Keratinocyte (primary cell): ENCODE measurements around the gene MOB3B. TPM values are rescaled to one million over a fixed set of nuclear protein-coding genes. Genes with fewer than 3 reads are reported as not detected.

Experiments used
- DNase-seq: peaks from one replicate; pipeline ENCODE4 v3.0.0-alpha.2; 2011; ENCODE audit warnings: low read depth, missing footprints, low spot score
- FAIRE-seq: peaks from 2 replicates; lab custom pipeline; 2011; peaks lifted over from hg19 to GRCh38; lab: Jason Lieb, UNC
- H2AFZ ChIP-seq: 2 replicates; pipeline ENCODE4 v1.6.0; 2012; ENCODE audit warnings: low read length, control low read depth, inconsistent platforms; ENCODE audit not compliant: control insufficient read depth
- H3K27ac ChIP-seq: 2 replicates; pipeline ENCODE4 v1.5.1; 2011; ENCODE audit warnings: low read length; ENCODE audit not compliant: control insufficient read depth, insufficient read depth
- H3K27me3 ChIP-seq: 3 replicates; pipeline ENCODE4 v1.6.0; 2011; ENCODE audit warnings: low read length; ENCODE audit not compliant: control insufficient read depth, insufficient read depth; ENCODE audit errors: extremely low read depth
- H3K36me3 ChIP-seq, 2 experiments: 2 replicates in 1 of 2; 3 replicates in 1 of 2; pipeline ENCODE4 v1.5.1; 2011; ENCODE audit warnings: low read length in 2 of 2, mild to moderate bottlenecking in 1 of 2; ENCODE audit not compliant: control insufficient read depth in 2 of 2, insufficient read depth in 2 of 2; ENCODE audit errors: extremely low read depth in 1 of 2
- H3K4me1 ChIP-seq: 3 replicates; pipeline ENCODE4 v1.5.1; 2011; ENCODE audit warnings: low read length; ENCODE audit not compliant: control insufficient read depth, insufficient read depth; ENCODE audit errors: extremely low read depth
- H3K4me2 ChIP-seq: 3 replicates; pipeline ENCODE4 v1.6.0; 2011; ENCODE audit warnings: low read depth, low read length; ENCODE audit not compliant: control insufficient read depth, insufficient read depth; ENCODE audit errors: extremely low read depth
- H3K4me3 ChIP-seq, 3 experiments: fragments of 200-600 bp in 1 of 3; sonication (generic) in 1 of 3; 2 replicates in 2 of 3; 3 replicates in 1 of 3; pipeline ENCODE4 v1.5.1; 2011 to 2016; ENCODE audit warnings: low read length in 3 of 3, mild to moderate bottlenecking in 3 of 3, control low read depth in 2 of 3, inconsistent platforms in 1 of 3, low read depth in 1 of 3, mixed read lengths in 1 of 3, mixed run types in 1 of 3, moderate library complexity in 1 of 3; ENCODE audit not compliant: control insufficient read depth in 2 of 3, insufficient read depth in 2 of 3; ENCODE audit errors: extremely low read depth in 1 of 3
- H3K79me2 ChIP-seq: 2 replicates; pipeline ENCODE4 v1.6.0; 2012; ENCODE audit warnings: low read length; ENCODE audit not compliant: control insufficient read depth, insufficient read depth
- H3K9ac ChIP-seq: 3 replicates; pipeline ENCODE4 v1.6.0; 2011; ENCODE audit warnings: low read length; ENCODE audit not compliant: control insufficient read depth, insufficient read depth; ENCODE audit errors: extremely low read depth
- H3K9me1 ChIP-seq: 3 replicates; pipeline ENCODE4 v1.6.0; 2011; ENCODE audit warnings: low read length; ENCODE audit not compliant: control insufficient read depth, insufficient read depth; ENCODE audit errors: extremely low read depth
- H3K9me3 ChIP-seq: 2 replicates; pipeline ENCODE4 v1.5.1; 2012; ENCODE audit warnings: low read depth, low read length; ENCODE audit not compliant: control insufficient read depth
- H4K20me1 ChIP-seq: 3 replicates; pipeline ENCODE4 v1.6.0; 2011; ENCODE audit warnings: low read length; ENCODE audit not compliant: control insufficient read depth, insufficient read depth; ENCODE audit errors: extremely low read depth
- EZH2 ChIP-seq: IDR thresholded peaks from one replicate; pipeline ENCODE4 v1.6.1; 2012; ENCODE audit warnings: inconsistent platforms, mild to moderate bottlenecking, low read length, moderate library complexity
- dilution Hi-C: fragments of 300-500 bp; cut with MboI; formaldehyde crosslinking; loops from one replicate; pipeline ENCODE4 v1.7.0; 2020; ENCODE audit warnings: low sequenced_read_pairs; ENCODE audit not compliant: extremely low pct_ligation_motif_present
- polyA plus RNA-seq, 5 experiments: library from polyadenylated mRNA; depleted of rRNA in 3 of 5; stranded (reverse) in 3 of 5; stranded (forward) in 1 of 5; unstranded in 1 of 5; fragments of >200 nt; gene quantifications; 1 replicate in 1 of 5; 2 replicates in 3 of 5; 3 replicates in 1 of 5; pipeline versions ENCODE4 v1.2.1 to v1.2.3, GENCODE V29; 2011 to 2012; ENCODE audit warnings: missing spikeins in 2 of 5, low read depth in 1 of 5, low replicate concordance in 1 of 5
- TF ChIP-seq, protein P1 (sequence below), 3 experiments: IDR thresholded peaks in 1 of 3; conservative IDR thresholded peaks in 1 of 3; optimal IDR thresholded peaks in 1 of 3; 2 replicates in 2 of 3; 3 replicates in 1 of 3; pipeline versions ENCODE3 to v1.5.1; 2011; ENCODE audit warnings: low read length in 3 of 3, mild to moderate bottlenecking in 3 of 3, moderate library complexity in 2 of 3, control low read depth in 1 of 3, inconsistent platforms in 1 of 3; ENCODE audit not compliant: insufficient read depth in 2 of 3; ENCODE audit errors: extremely low read depth in 1 of 3

Gene MOB3B
- polyA plus RNA-seq, 1 donor (not counting 4 experiments of a cell fraction or from before 2014, with no cell fraction given), result 35.3 TPM

DNA sequence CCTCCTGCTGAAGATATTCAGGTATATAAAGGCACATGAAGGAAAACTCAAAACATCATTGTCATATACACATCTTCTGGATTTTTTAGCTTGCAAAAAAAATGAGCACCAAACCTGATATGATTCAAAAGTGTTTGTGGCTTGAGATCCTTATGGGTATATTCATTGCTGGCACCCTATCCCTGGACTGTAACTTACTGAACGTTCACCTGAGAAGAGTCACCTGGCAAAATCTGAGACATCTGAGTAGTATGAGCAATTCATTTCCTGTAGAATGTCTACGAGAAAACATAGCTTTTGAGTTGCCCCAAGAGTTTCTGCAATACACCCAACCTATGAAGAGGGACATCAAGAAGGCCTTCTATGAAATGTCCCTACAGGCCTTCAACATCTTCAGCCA is 5.4 kb downstream of the MOB3B start, which contains the start of gene IFNK:
Gene IFNK (plus strand): TSS at position 55 of the 400 bp plus-strand sequence. CDS start 47 bp downstream, at position 102.
- Histone ChIP-seq H3K9ac (peak within 1 kb of the TSS; percentile 63), H3K36me3 (no peaks in the 10 kb centered on the region), H3K4me3 (peak within 1 kb of the TSS; percentile 59 to 85 (median 65)), H3K9me3 (no peaks in the 10 kb centered on the region), H3K4me2 (peak within 1 kb of the TSS; percentile 93), H4K20me1 (no peaks in the 10 kb centered on the region), H3K79me2 (peaks cover 74% of the 10 kb centered on the region), H2AFZ (no peak within 1 kb of the TSS), H3K9me1 (no peaks in the 10 kb centered on the region), H3K4me1 (peaks cover 67% of the 10 kb centered on the region), H3K27me3 (no peaks in the 10 kb centered on the region), H3K27ac (peak within 1 kb of the TSS; percentile 50)
- dilution Hi-C loops, result no loop called here
- TF ChIP-seq, protein P1, sequence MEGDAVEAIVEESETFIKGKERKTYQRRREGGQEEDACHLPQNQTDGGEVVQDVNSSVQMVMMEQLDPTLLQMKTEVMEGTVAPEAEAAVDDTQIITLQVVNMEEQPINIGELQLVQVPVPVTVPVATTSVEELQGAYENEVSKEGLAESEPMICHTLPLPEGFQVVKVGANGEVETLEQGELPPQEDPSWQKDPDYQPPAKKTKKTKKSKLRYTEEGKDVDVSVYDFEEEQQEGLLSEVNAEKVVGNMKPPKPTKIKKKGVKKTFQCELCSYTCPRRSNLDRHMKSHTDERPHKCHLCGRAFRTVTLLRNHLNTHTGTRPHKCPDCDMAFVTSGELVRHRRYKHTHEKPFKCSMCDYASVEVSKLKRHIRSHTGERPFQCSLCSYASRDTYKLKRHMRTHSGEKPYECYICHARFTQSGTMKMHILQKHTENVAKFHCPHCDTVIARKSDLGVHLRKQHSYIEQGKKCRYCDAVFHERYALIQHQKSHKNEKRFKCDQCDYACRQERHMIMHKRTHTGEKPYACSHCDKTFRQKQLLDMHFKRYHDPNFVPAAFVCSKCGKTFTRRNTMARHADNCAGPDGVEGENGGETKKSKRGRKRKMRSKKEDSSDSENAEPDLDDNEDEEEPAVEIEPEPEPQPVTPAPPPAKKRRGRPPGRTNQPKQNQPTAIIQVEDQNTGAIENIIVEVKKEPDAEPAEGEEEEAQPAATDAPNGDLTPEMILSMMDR (optimal IDR thresholded peaks at IDR 0.05 in 1 of 3, IDR thresholded peaks at IDR 0.05 in 1 of 3, conservative IDR thresholded peaks at IDR 0.05 in 1 of 3; ENCODE audit: extremely low read depth in 1 of 3, insufficient read depth in 2 of 3, low read length in 3 of 3), result no peak
- no peak for TF ChIP-seq EZH2
- FAIRE-seq (peak; percentile 96), DNase-seq (no peak)

DNA sequence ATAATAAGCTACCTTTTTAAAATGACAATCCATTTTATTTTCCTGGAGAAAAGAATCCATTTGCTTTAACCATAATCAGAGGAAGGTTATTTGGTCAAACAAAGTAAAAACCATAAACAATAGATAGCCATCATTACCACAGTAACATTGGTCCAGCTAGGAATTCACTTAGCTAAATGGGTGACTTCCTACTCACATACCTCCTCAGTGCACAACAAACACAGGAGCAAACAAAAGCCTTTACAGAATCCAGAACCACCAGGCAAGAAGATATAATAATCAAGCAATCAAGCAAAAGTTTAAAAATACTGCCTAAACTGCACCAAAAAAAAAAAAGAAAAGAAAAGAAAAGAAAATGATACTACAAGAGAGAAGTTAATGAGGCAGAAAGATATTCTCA is 6.5 kb downstream of the MOB3B start:
- Histone ChIP-seq H3K36me3 (no peaks in the 10 kb centered on the region), H3K4me2 (peak overlapping the region; percentile 10), H3K79me2 (peaks cover 75% of the 10 kb centered on the region), H3K4me1 (peaks cover 78% of the 10 kb centered on the region), H3K4me3 (peak overlapping the region in 1 of 3 experiments; percentile 22), H3K9ac (no peak overlapping the region), H3K27me3 (no peaks in the 10 kb centered on the region), H3K9me3 (no peaks in the 10 kb centered on the region), H2AFZ (no peak overlapping the region), H4K20me1 (no peaks in the 10 kb centered on the region), H3K9me1 (no peaks in the 10 kb centered on the region), H3K27ac (peak overlapping the region; percentile 32)
- dilution Hi-C loops, result no loop called here
- no peak for DNase-seq
- peak; percentile 67 for FAIRE-seq
- TF ChIP-seq, protein P1 (optimal IDR thresholded peaks at IDR 0.05 in 1 of 3, IDR thresholded peaks at IDR 0.05 in 1 of 3, conservative IDR thresholded peaks at IDR 0.05 in 1 of 3; ENCODE audit: extremely low read depth in 1 of 3, insufficient read depth in 2 of 3, low read length in 3 of 3), result no peak
- no peak for TF ChIP-seq EZH2
